Activated CD4-positive, alpha-beta T cell treated with anti-CD3 and anti-CD28 coated beads, Interleukin-2, amount 50 U/mL, for 4 hours (primary cell): ENCODE results near the gene GCK.
"Not testable (repeated sequence)": the region's sequence is repeated elsewhere in the genome, so short reads cannot be mapped to it uniquely, and the experiment has no call there.

Experiments used
- DNase-seq, 2 experiments: peaks; one replicate each; pipeline ENCODE4 v3.0.0-alpha.2; 2020

The GCK gene

GRCh38 chr7:44176486-44176885 is 12.8 kb downstream of the GCK start:
- no peak for DNase-seq

- DNase-seq, result no peak
Measured at GRCh38 chr7:44175730-44176129, 13.5 kb downstream of the GCK start.

GRCh38 chr7:44174694-44174948 is 14.6 kb downstream of the GCK start:
- DNase-seq, result not testable (repeated sequence)

DNA sequence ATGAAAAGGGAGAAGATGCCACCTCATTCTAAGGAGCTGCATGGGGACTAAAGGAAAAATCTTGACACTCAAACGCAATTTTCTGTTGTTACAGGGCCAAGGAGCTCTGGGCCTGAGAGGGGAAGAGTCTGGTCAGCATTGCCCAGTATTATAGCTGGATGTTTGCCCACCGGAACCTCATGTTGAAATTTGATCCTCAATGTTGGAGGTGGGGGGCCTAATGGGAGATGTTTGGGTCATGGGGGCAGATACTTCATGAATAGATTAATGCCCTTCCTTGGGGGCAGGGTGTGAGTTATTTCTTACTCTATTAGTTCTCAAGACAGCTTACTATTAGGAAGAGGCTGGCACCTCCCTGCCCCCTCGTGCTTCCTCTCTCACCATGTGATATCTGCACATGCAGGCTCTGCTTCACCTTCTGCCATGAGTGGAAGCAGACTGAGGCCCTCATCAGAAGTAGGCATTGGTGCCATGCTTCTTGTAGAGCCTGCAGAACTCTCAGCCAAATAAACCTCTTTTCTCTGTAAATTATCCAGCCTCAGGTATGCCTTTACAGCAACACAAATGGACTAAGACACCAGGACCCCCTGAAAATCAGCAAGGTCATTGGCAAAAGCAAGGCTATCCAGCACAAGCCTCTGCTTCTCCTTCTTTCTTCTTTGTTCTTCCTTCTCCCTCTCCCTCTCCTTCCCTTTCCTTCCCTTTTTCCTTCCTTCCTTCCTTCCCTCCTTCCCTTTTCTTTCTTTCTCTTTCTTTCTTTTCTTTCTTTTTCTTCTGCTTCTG is 15.1 kb downstream of the GCK start:
- DNase-seq, result no peak

DNA sequence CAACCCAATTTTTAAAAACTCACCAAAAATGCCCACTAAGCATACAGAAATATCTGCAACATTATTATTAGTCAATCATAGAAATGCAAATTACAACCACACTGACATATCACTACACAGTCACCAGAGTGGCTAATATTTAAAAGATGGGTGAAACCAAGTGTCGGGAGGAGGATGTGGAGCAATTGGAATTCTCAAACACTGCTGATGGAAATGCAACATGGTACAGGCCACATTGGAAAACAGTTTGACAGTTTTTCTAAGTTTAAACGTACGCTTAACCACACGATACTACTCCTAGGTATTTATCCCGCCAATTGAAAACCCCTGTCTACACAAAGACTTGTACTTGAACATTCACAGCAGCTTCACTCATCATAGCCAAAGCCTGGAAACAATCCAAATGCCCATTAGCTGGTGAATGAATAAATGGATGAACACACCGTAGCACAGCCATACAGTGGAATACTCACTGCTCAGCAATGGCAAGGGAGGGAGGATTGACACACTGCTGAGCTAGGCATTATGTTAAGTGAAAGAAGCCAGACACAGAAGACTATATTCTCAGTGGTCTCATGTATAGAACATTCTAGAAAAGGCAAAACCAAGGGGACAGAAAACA is 16.3 kb downstream of the GCK start:
- DNase-seq, result no peak

GRCh38 chr7:44172352-44172751 is 16.9 kb downstream of the GCK start:
- no peak for DNase-seq

DNA sequence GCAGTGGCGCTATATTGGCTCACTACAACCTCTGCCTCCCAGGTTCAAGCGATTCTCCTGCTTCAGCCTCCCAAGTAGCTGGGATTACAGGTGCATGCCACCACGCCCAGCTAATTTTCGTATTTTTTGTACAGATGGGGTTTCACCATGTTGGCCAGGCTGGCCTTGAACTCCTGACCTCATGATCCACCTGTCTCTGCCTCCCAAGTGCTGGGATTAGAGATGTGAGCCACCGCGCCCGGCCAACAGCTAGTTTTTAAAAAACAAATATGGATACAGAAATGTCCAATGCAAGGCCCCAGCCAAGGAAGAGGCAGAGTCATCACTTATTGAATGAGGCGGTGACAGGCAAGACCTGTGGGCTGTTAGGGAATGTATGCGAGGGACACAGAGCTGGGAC is 17.3 kb downstream of the GCK start:
- not testable (repeated sequence) for DNase-seq

DNA sequence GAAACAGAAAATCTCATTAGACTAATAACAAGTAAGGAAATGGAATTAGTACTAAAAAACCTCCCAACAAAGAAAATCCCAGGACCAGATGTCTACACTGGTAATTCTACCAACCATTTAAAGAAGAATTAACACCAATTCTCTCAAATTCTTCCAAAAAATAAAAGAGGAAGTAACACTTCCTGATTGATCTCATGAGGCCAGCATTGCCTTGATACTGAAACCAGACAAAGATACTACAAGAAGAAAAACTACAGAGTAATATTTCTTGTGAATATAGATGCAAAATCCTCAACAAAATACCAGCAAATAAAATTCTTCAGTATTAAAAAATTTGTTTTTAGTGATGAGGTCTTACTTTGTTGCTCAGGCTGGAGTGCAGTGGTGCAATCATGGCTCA is 21.3 kb downstream of the GCK start:
- DNase-seq, result no peak

GRCh38 chr7:44163591-44163990 is 25.6 kb downstream of the GCK start:
- no peak for DNase-seq

DNA sequence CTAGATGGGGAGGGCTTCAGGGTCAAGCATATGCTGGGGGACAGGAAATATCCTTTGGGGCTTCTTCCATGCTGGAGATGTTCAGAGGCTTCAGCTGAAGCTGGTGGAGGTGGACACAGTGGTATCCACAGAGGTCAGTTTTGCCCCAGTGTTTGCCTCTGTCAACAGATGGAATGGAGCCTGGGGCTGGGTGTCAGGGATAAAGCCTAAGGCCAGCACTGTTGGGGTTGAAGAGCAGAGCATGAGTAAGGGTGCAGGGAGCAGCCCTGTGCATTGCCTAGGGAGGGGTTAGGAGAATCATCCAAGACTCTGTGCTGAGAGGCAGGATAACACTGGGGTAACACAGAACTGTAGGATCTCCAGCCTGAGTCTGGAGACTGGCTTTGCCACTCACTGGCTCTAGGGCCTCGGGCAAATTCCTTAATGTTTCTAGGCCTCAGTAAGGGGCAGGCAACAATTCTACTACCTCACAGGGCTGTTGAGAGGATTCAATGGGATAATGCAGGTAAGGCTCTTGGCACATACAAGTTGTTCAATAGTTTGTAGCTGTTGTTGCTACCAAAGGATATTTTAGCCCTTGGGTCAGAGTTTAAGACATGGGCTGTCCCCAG is 26.3 kb downstream of the GCK start:
- no peak for DNase-seq

- DNase-seq, result no peak
Measured at GRCh38 chr7:44162179-44162578, 27.1 kb downstream of the GCK start.

GRCh38 chr7:44161371-44161770 is 27.9 kb downstream of the GCK start:
- DNase-seq, result no peak

GRCh38 chr7:44159824-44160630 is 29.2 kb downstream of the GCK start:
- no peak for DNase-seq

DNA sequence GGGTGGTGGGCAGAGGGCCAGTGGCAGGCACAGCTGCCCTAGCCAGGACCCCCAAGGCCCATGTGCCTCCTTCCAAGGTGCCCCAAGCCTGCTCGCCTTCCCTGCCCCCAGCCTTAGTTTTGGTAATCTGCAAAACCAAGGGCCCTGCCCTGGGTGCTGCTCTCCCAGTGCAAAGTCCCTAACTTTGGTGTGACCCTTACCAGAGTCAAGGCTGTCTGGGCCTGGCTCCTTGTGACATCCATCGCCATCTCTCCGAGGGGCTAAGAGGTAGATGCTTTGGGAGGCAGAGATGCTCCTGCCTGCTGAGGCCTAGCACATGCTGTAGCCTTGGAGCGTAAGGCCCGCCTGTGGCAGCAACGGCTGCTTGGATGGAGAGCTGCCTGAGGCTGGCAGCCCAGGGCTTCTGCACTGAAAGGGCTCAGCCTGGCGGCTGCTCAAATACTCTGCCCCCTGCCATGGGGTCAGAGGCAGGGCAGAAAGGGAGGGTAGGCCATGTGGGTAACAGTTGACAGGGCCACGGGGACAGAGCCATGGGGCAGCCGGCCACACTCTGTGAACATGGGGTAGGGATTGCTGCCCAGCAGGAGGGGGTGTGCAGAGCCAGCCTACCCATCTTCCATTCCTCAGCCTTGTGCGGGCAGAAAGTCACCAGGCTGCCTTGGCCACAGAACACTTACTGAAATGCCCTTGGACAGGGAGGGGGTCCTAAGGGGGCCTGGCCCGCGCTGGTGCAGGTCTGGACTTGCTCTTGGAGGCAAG is 30.2 kb downstream of the GCK start:
- no peak for DNase-seq

DNA sequence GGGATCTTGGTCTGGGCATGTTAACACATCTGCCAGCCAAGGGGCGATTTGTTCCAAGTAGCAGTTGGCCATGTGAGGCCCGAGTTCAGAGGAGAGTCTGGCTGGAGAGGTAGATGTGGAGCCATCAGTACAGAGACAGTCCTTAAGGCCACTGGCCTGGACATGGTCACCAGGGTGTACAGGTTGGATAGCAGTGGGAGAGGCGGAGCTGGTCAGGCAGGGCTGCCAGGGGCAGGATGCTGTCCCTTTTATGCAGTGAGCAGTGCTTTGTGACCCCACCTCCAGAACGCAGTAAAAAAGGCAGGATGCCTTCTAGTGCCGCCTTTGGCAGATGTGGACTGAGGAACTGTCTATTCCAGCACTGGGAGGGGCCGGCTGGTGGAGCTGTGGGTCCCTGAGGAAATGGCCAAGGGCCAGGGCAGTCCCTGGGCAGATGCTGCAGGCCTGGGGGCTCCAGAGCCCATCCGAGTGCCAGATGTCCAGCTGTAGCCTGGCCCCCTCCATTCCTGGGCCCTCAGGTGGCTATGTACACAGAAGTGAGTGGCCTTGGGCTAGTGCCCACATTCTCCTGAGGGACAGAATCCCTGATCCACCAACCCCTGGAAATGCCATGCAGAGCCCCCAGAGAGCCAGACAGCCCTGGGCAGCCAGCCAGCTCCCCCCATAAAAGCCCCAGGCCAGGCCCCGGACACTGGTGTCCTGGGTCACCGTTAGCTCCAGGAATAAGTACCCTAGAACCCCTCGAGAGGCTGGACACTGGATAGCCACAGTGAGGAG is 31.0 kb downstream of the GCK start:
- no peak for DNase-seq

DNA sequence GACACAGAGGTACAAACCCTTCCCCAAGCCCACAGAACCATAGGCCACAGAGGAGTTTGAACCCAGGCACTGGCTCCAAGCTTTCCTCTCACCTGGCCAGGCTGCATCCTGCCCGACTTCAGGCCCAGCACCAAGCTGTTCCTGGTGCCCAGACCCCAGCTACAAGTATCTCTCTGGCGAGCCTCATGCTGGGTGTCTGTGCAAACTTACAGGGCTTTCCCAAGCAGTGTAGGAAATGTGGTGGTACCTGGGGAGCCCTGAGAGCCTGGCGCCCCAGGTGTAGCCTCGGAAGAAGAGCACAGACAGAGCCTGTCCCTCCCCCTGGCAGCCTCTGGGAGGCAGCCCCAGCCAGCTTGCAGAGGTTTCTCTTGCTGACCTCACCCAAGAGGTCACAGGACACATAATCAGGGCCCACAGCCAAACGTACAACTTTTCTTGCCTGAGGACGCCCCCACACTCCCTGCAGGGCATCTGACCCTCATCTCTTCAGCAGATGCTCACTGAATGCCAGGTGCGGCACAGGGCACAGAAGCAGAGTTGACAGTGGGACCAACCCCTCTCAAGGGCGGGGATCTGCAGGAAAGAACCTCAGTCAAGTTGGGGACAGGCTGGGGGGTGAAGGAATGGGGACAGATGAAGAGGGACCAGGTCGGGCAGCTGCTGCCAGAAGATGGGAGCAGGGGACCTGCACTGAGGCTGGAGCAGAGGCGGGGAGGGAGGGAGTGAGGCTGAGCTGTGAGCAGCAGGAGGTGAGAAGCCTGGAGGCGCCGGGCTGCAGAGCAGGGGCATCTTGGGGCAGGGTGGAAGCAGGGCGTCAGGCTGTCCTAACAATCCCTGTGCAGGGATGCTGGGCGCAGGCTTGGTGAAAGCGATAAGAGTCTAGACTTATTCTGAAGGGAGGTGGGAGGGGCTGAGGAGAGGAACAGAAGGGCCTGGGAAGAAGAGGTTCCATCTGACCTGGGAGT is 31.8 kb downstream of the GCK start:
- DNase-seq, result no peak

DNA sequence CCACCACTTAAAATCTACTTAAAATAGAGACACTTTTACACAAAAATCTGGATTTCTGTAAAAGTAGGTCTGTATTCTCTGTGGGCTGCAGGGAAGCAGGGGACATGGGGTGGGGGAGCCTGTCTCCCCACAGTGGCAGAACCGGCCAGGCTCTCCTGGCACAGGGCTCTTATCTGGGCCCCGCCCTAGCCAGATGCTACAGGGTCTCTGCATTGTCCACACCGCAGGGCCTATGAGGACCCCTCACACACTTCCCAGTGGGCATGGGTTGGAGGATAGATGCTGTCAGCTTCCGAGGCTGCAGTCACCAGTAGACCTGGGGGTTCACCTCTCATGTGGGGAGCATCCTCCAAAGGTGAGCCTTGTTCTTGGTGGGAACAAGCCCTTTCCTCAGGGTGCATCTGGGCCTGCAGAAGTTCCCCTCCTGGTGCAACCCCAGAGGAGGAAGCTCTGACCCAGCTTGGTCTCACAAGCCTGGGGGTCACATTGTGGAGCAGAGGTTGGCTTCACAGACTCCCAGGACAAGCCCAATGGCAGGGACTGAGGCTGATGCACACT is 32.7 kb downstream of the GCK start:
- DNase-seq, result no peak

DNA sequence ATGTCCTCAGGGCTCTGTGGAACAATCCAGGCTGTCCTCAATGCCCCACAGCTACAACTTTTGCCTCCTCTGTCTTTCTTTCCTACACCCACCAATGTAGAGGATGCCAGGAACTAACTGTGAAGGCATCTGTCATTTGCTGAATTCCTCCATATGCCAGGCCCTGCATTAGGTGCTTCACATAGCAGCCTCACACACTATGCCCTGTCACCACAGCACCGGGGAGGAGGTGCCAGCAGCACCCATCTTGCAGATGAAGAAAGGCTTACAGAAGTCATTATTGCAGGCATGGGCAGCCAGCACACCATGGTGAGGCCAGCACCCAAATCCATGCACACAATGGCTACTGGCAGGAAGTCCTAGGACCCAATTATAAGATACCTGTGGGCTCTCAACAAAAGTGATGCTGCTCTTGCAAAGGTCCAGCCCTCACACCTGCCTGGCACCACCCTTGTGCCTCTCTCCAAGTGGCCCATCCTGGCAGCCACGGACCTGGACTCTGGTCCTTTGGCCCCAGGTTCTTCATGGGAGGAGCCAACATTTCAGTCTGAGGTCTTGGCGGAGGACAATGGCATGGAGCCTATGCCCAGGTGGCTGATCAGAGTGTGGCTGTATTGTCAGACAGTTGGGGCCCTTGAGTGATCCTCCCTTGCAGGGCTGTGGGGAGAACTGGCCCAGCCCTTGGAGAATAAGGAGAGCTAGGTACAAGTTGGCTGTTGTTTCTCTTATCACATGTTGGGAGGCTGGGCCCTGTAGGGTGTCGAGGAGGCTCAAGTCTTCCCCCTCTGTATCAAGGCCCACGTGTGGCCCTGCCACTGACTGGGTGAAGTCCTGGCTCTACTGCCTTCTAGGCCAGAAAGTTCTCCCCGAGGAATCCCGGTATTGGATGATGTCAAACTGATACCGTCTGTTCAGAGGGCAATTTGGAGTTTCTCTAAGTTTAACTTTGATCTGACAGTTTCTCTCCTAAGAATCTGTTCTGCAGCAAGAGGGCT is 33.8 kb downstream of the GCK start:
- no peak for DNase-seq

DNA sequence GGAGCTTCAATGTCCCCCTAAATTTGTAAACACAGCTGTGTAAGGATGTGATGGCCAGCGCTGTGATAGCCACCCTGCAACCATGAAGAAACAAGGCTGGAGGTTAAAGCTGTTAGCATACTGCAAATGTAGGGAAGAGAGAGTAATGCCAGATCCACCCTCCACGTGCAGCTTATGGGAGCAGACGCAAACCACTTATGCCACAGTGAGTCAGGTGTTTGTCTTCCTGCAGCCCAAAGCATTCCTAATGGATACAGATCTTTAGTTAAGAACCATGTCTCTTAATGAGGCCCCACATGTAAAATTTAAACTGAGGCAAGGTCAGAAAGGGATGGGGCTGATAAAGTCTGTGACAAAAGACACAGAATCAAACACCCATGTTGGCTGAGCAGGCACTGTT is 34.5 kb downstream of the GCK start:
- DNase-seq, result no peak
